DOHH2 (cell line): Measurements from ENCODE around the gene CDS2.

Source experiments
- H3F3A ChIP-seq: fragments of 200-600 bp; sonication (generic), shearing (Covaris generic); 2 replicates; pipeline ENCODE4 v1.6.0; 2016; ENCODE audit warnings: antibody characterized with exemption, mild to moderate bottlenecking; ENCODE audit not compliant: control insufficient read depth, insufficient read depth
- H3K27ac ChIP-seq: fragments of 200-600 bp; sonication (generic); 2 replicates; pipeline ENCODE4 v1.5.1; 2014; ENCODE audit warnings: low read depth, mild to moderate bottlenecking, low read length, moderate library complexity
- H3K27me3 ChIP-seq: fragments of 200-600 bp; sonication (generic); 2 replicates; pipeline ENCODE4 v1.6.1; 2014; ENCODE audit warnings: mild to moderate bottlenecking, low read length, mixed read lengths; ENCODE audit not compliant: control insufficient read depth
- H3K36me3 ChIP-seq: fragments of 200-600 bp; sonication (generic); 2 replicates; pipeline ENCODE4 v1.6.1; 2014; ENCODE audit warnings: mild to moderate bottlenecking, low read length, moderate library complexity, mixed read lengths; ENCODE audit not compliant: control insufficient read depth
- H3K4me1 ChIP-seq: fragments of 200-600 bp; sonication (generic); 2 replicates; pipeline ENCODE4 v1.6.1; 2014; ENCODE audit warnings: mild to moderate bottlenecking, low read length, mixed read lengths; ENCODE audit not compliant: control insufficient read depth
- H3K4me2 ChIP-seq: fragments of 200-600 bp; sonication (generic); 2 replicates; pipeline ENCODE4 v1.6.0; 2014; ENCODE audit warnings: mild to moderate bottlenecking, low read length, moderate library complexity
- H3K4me3 ChIP-seq: fragments of 200-600 bp; sonication (generic); 2 replicates; pipeline ENCODE4 v1.5.1; 2014; ENCODE audit warnings: mild to moderate bottlenecking, low read length, mixed read lengths
- H3K79me2 ChIP-seq: fragments of 200-600 bp; sonication (generic); 2 replicates; pipeline ENCODE4 v1.6.1; 2014; ENCODE audit warnings: mild to moderate bottlenecking, low read length, mixed read lengths; ENCODE audit not compliant: control insufficient read depth
- H3K9me2 ChIP-seq: fragments of 200-600 bp; sonication (generic); replicated peaks from 2 replicates; pipeline ENCODE4 v1.6.1; 2014; ENCODE audit warnings: mild to moderate bottlenecking, low read length, mixed read lengths; ENCODE audit not compliant: control insufficient read depth
- H3K9me3 ChIP-seq: fragments of 200-600 bp; sonication (generic); 2 replicates; pipeline ENCODE4 v1.6.1; 2014; ENCODE audit warnings: antibody characterized with exemption, low read length, mixed read lengths; ENCODE audit not compliant: control insufficient read depth, insufficient read depth
- H4K20me1 ChIP-seq: fragments of 200-600 bp; sonication (generic); 2 replicates; pipeline ENCODE4 v1.6.0; 2014; ENCODE audit warnings: low read depth, mild to moderate bottlenecking, antibody characterized with exemption, low read length, moderate library complexity; ENCODE audit not compliant: control insufficient read depth, insufficient read depth
- EZH2phosphoT487 ChIP-seq: fragments of 200-600 bp; sonication (generic); IDR thresholded peaks from 2 replicates; pipeline ENCODE4 v1.6.1; 2017; ENCODE audit warnings: borderline replicate concordance, mild to moderate bottlenecking, antibody characterized with exemption, low read length, moderate library complexity, mixed read lengths
- TF ChIP-seq, protein P1 (sequence below): fragments of 200-600 bp; sonication (generic); IDR thresholded peaks from one replicate; pipeline ENCODE4 v1.5.1; 2014; ENCODE audit warnings: antibody characterized with exemption, mild to moderate bottlenecking, low read depth, low read length; ENCODE audit not compliant: poor library complexity, severe bottlenecking

Gene CDS2

DNA sequence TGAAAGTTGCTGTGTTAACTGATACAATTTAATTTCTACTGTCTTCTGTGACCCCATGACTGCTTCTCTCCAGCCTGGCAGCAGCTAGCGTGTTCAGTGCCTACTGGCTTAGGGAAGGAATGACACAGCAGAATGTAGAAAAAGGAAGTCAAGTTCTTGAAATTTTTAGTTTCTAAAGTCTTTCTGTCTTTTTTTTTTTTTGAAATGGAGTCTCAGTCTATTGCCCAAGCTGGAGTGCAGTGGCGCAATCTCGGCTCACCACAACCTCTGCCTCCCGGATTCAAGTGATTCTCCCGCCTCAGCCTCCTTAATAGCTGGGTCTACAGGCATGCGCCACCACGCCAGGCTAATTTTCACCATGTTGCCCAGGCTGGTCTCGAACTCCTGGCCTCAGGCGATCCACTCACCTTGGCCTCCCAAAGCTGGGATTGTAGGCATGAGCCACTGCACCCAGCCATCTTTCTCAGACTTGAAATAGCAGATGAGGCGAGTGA, 46.4 kb upstream of the CDS2 start:
- TF ChIP-seq, protein P1, sequence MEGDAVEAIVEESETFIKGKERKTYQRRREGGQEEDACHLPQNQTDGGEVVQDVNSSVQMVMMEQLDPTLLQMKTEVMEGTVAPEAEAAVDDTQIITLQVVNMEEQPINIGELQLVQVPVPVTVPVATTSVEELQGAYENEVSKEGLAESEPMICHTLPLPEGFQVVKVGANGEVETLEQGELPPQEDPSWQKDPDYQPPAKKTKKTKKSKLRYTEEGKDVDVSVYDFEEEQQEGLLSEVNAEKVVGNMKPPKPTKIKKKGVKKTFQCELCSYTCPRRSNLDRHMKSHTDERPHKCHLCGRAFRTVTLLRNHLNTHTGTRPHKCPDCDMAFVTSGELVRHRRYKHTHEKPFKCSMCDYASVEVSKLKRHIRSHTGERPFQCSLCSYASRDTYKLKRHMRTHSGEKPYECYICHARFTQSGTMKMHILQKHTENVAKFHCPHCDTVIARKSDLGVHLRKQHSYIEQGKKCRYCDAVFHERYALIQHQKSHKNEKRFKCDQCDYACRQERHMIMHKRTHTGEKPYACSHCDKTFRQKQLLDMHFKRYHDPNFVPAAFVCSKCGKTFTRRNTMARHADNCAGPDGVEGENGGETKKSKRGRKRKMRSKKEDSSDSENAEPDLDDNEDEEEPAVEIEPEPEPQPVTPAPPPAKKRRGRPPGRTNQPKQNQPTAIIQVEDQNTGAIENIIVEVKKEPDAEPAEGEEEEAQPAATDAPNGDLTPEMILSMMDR = no peak
- TF ChIP-seq EZH2phosphoT487 = no peak
- Histone ChIP-seq H3K4me2 (peak overlapping the region; percentile 44), H3K27ac (peak overlapping the region; percentile 12; the same call in 1 of the 2 replicates)

DNA sequence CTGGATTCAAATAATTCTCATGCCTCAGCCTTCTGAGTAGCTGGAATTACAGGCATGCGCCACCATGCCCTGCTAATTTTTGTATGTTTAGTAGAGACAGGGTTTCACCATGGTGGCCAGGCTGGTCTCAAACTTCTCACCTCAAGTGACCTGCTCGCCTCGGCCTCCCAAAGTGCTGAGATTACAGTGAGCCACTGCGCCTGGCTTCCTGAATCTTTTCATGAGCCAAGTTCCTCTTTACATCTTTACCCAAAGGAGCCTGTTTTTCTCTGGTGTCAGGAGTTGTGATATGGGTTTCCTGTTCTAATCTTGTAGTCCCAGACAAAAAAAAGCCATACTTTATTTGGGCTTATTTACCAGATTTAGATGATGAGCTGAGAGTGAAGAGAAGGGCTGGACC, 41.4 kb upstream of the CDS2 start:
- TF ChIP-seq EZH2phosphoT487 = no peak
- TF ChIP-seq, protein P1 = no peak
- no peak overlapping the region for H3K4me3 ChIP-seq
- 0 out of 2 replicates have a peak, but pooled peaks cover 6% of the 10 kb centered on the region for H3F3A ChIP-seq
- H3K27ac ChIP-seq = no peak overlapping the region
- no peaks in the 10 kb centered on the region for H3K27me3 ChIP-seq
- H3K36me3 ChIP-seq = no peaks in the 10 kb centered on the region
- no peaks in the 10 kb centered on the region for H3K9me2 ChIP-seq
- H3K79me2 ChIP-seq = no peaks in the 10 kb centered on the region
- H4K20me1 ChIP-seq = no peaks in the 10 kb centered on the region
- H3K4me1 ChIP-seq = peaks cover 27% of the 10 kb centered on the region
- no peak overlapping the region for H3K4me2 ChIP-seq
- H3K9me3 ChIP-seq = no peaks in the 10 kb centered on the region

More for the DNA sequence above, 46.4 kb upstream of the CDS2 start:
- Histone ChIP-seq H3K27me3 (no peaks in the 10 kb centered on the region), H3F3A (peaks cover 8% of the 10 kb centered on the region), H3K79me2 (no peaks in the 10 kb centered on the region), H3K4me1 (peaks cover 46% of the 10 kb centered on the region), H3K36me3 (no peaks in the 10 kb centered on the region), H3K9me2 (no peaks in the 10 kb centered on the region), H4K20me1 (no peaks in the 10 kb centered on the region), H3K4me3 (peak overlapping the region; percentile 13), H3K9me3 (no peaks in the 10 kb centered on the region)

DNA sequence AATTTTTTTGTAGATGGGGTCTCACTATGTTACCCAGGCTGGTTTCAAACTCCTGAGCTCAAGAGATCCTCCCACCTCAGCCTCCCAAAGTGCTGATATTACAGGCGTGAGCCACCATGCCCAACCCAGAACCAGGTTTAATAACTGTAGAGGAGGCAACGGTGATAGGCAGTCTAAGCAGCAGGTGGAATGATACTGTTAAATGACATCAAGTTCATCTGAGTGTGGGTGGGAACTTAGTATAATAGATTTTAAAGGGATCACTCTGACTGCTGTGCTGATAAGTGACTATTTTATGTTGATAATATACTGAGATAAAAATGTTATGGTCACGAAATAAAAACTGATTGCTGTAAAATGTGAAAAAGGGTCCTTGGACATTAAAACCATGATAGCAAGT, 38.1 kb upstream of the CDS2 start:
- Histone ChIP-seq H3K4me3 (no peak overlapping the region), H3F3A (peaks cover 10% of the 10 kb centered on the region), H3K9me3 (no peaks in the 10 kb centered on the region), H3K27me3 (no peaks in the 10 kb centered on the region), H3K4me2 (no peak overlapping the region), H3K27ac (no peak overlapping the region), H3K4me1 (peaks cover 29% of the 10 kb centered on the region), H3K79me2 (no peaks in the 10 kb centered on the region), H4K20me1 (no peaks in the 10 kb centered on the region), H3K36me3 (0 out of 2 replicates have a peak, but pooled peaks cover 5% of the 10 kb centered on the region), H3K9me2 (no peaks in the 10 kb centered on the region)
- TF ChIP-seq EZH2phosphoT487 = no peak
- TF ChIP-seq, protein P1 = no peak
